Measurements from ENCODE around the gene RTKN.

GRCh38 chr2:74462054-74462785, 20.5 kb upstream of the RTKN start:
- TF ChIP-seq CTCF (IDR thresholded peaks at IDR 0.05; ENCODE audit: poor library complexity): no peak
- TF ChIP-seq EZH2phosphoT487 (IDR thresholded peaks at IDR 0.05; ENCODE audit: low read depth, severe bottlenecking, unreplicated experiment): no peak
